ENCODE results near the gene NAALADL2. TPM values are rescaled to one million over a fixed set of nuclear protein-coding genes. Genes with fewer than 3 reads are reported as not detected.

NAALADL2 gene
- total RNA-seq, 1 donor from 2014 or later: 9.9 TPM

DNA sequence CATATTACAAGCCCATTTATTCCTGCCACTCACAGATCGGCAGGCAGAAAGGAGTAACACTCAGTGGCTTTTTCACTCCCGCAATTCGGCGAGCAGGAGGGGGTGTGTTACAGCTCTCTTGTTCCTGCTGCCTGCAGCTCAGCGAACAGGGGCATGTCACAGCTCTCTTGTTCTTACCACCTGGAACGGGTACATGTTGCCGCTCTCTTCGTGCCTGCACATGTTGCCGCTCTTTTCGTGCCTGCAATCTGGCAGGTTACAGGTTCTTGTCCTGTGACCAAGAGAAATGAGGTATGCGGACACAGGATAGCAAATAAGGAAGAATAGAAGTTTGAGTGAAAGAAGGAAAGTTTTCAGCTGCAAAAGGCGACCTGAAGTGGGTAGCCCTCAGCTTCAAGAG is 761.4 kb downstream of the NAALADL2 start:
- H3K27ac Mint-ChIP-seq: no peak overlapping the region

DNA sequence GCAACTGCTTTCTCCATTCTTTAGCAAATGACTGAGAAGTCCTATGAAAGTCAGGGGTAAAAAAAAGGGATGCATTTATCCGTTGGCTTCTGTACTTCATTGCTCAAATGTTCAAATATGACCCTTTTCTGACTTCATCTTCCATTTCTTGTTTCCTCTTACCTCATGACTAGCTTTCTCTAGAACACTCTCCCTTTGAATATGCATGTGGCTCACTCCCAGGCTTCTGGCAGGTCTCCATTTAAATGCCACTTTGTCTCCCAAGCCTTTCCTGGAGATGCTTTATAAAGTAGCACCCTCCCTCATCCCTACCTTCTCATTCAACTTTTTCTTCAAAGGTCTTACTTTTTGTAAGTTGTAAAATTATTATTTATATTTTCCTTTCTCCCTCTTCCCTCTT is 781.8 kb downstream of the NAALADL2 start:
- no peak overlapping the region for H3K27ac Mint-ChIP-seq
- TF ChIP-seq, protein P1, sequence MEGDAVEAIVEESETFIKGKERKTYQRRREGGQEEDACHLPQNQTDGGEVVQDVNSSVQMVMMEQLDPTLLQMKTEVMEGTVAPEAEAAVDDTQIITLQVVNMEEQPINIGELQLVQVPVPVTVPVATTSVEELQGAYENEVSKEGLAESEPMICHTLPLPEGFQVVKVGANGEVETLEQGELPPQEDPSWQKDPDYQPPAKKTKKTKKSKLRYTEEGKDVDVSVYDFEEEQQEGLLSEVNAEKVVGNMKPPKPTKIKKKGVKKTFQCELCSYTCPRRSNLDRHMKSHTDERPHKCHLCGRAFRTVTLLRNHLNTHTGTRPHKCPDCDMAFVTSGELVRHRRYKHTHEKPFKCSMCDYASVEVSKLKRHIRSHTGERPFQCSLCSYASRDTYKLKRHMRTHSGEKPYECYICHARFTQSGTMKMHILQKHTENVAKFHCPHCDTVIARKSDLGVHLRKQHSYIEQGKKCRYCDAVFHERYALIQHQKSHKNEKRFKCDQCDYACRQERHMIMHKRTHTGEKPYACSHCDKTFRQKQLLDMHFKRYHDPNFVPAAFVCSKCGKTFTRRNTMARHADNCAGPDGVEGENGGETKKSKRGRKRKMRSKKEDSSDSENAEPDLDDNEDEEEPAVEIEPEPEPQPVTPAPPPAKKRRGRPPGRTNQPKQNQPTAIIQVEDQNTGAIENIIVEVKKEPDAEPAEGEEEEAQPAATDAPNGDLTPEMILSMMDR (conservative IDR thresholded peaks at IDR 0.05): no peak
- no peaks in the 10 kb centered on the region for H3K27me3 Mint-ChIP-seq
- DNase-seq (ENCODE audit: extremely low spot score, unreplicated experiment): no peak
- no peaks in the 10 kb centered on the region for H3K36me3 Mint-ChIP-seq
- no peaks in the 10 kb centered on the region for H3K4me1 Mint-ChIP-seq (ENCODE audit: unreplicated experiment)
- H3K4me3 Mint-ChIP-seq: no peak overlapping the region
- no peaks in the 10 kb centered on the region for H3K9me3 Mint-ChIP-seq

More for the DNA sequence above, 761.4 kb downstream of the NAALADL2 start:
- DNase-seq (ENCODE audit: extremely low spot score, unreplicated experiment): no peak
- Mint-ChIP-seq H3K36me3 (peaks cover 4% of the 10 kb centered on the region), H3K27me3 (no peaks in the 10 kb centered on the region), H3K9me3 (peaks cover 5% of the 10 kb centered on the region), H3K4me1 (ENCODE audit: unreplicated experiment) (no peaks in the 10 kb centered on the region), H3K4me3 (no peak overlapping the region)
- TF ChIP-seq, protein P1 (conservative IDR thresholded peaks at IDR 0.05): no peak

DNA sequence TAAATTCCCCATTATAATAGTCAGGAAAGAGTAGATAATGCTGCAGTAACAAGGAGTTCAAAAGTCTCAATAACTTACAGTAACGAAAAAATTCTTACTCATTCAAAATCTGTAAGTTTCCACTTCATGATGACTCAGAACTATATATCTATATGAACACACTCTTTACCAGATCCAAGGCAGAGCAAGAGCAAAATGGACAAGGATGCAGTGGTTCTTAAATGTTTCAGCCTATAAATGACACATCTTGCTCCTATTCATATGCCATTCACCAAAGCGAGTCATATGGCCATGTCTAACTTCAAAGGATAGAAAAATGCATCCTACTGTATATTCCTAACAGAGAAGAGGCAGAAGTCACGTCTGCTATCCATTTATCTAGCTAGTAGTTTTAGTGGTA is 787.7 kb downstream of the NAALADL2 start:
- Mint-ChIP-seq H3K27ac (no peak overlapping the region), H3K36me3 (no peaks in the 10 kb centered on the region), H3K9me3 (no peaks in the 10 kb centered on the region), H3K4me1 (ENCODE audit: unreplicated experiment) (peaks cover 4% of the 10 kb centered on the region), H3K27me3 (no peaks in the 10 kb centered on the region), H3K4me3 (no peak overlapping the region)
- DNase-seq (ENCODE audit: extremely low spot score, unreplicated experiment): no peak
- TF ChIP-seq, protein P1 (conservative IDR thresholded peaks at IDR 0.05): no peak

DNA sequence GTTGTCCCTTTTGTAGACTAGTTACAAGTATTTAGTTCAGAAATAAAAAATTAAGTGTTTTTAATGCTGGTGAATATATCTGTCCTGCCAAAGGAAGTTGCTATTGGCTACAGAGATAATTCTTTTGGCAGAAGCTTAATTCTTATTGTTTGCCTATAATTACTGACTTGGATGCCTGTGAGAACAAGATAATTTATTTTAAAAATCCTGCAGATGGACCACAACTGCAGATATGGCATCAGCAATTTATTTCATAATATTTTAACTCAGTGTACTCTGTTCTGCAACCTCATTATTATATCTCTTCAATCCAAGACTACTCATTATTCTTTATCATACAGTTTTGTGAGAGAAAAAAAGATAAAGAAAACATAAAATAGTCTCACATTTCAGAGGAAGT is 789.8 kb downstream of the NAALADL2 start:
- no peak overlapping the region for H3K4me3 Mint-ChIP-seq
- no peaks in the 10 kb centered on the region for H3K36me3 Mint-ChIP-seq
- DNase-seq (ENCODE audit: extremely low spot score, unreplicated experiment): no peak
- TF ChIP-seq, protein P1 (conservative IDR thresholded peaks at IDR 0.05): no peak
- no peaks in the 10 kb centered on the region for H3K27me3 Mint-ChIP-seq
- peaks cover under 1% of the 10 kb centered on the region for H3K9me3 Mint-ChIP-seq
- H3K27ac Mint-ChIP-seq: no peak overlapping the region
- peaks cover 4% of the 10 kb centered on the region for H3K4me1 Mint-ChIP-seq (ENCODE audit: unreplicated experiment)

DNA sequence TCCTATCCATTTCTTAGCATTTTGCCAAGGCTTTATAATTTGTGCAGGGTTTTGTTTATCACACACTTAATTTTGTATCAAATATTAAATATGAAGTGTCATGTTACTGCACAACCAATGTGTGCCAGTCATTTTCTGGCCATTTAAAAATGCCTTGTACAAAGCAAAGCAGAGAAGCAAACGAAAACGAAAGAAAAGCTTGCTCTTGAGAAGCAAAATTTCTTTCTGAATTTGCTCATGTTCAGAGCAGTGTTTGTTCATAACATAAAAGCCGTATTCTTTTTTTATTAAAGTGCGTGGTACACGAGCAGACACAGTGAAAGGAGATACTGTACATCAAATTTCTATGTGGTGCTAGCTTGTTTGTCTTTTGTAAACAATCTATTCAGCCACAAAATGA is 792.6 kb downstream of the NAALADL2 start:
- Mint-ChIP-seq H3K9me3 (peaks cover 9% of the 10 kb centered on the region), H3K36me3 (peaks cover 3% of the 10 kb centered on the region), H3K27ac (no peak overlapping the region), H3K4me1 (ENCODE audit: unreplicated experiment) (peaks cover 8% of the 10 kb centered on the region), H3K27me3 (no peaks in the 10 kb centered on the region), H3K4me3 (no peak overlapping the region)
- DNase-seq (ENCODE audit: extremely low spot score, unreplicated experiment): no peak
- TF ChIP-seq, protein P1 (conservative IDR thresholded peaks at IDR 0.05): no peak

DNA sequence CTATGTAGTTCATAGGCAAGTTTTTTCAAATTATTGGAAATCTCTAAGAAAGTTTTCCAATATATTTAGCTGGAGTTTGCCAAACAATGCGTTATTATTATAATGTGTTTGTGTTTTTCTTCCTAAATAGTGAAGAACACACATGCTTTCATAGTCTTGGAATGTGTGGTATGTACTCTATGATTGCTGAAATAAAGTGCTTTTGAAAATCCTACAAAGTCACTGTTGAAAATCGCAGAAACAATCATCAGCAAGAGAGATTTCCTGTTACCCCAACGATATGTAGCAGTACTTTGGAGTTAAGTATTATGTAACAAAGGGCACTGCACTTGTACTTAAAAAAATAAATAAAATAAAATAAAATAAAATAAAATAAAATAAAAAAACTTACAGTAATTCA is 796.2 kb downstream of the NAALADL2 start:
- H3K27ac Mint-ChIP-seq: no peak overlapping the region
- H3K4me3 Mint-ChIP-seq: no peak overlapping the region
- TF ChIP-seq, protein P1 (conservative IDR thresholded peaks at IDR 0.05): no peak
- H3K27me3 Mint-ChIP-seq: no peaks in the 10 kb centered on the region
- H3K36me3 Mint-ChIP-seq: peaks cover 3% of the 10 kb centered on the region
- H3K9me3 Mint-ChIP-seq: peaks cover 9% of the 10 kb centered on the region
- DNase-seq (ENCODE audit: extremely low spot score, unreplicated experiment): no peak
- H3K4me1 Mint-ChIP-seq (ENCODE audit: unreplicated experiment): peaks cover 5% of the 10 kb centered on the region

All from type B pancreatic cell (in vitro differentiated cells).